DOHH2 (cell line): ENCODE measurements around the gene DMD.

Experiments used
- CTCF ChIP-seq: fragments of 200-600 bp; sonication (generic); IDR thresholded peaks from one replicate; pipeline ENCODE4 v1.5.1; 2014; ENCODE audit warnings: antibody characterized with exemption, mild to moderate bottlenecking, low read depth, low read length; ENCODE audit not compliant: poor library complexity, severe bottlenecking
- EZH2phosphoT487 ChIP-seq: fragments of 200-600 bp; sonication (generic); IDR thresholded peaks from 2 replicates; pipeline ENCODE4 v1.6.1; 2017; ENCODE audit warnings: borderline replicate concordance, mild to moderate bottlenecking, antibody characterized with exemption, low read length, moderate library complexity, mixed read lengths

GRCh38 chrX:31186693-31187338 is 2024.5 kb downstream of the DMD start:
- TF ChIP-seq CTCF (no peak), EZH2phosphoT487 (no peak)
